Ectodermal cell (in vitro differentiated cells): ENCODE data around the gene LMX1A. TPM values are rescaled to one million over a fixed set of nuclear protein-coding genes. Genes with fewer than 3 reads are reported as not detected.
A peak's percentile ranks its signal among the peaks of the same experiment; 100 is the strongest.

ENCODE experiments used
- H3K27ac ChIP-seq: 2 replicates; pipeline ENCODE4 v1.7.0; 2013; ENCODE audit warnings: mild to moderate bottlenecking, low read depth, low read length; ENCODE audit not compliant: insufficient read depth, poor library complexity, severe bottlenecking
- H3K27me3 ChIP-seq: 2 replicates; pipeline ENCODE4 v1.7.0; 2013; ENCODE audit warnings: mild to moderate bottlenecking, low read length; ENCODE audit not compliant: insufficient read depth, control insufficient read depth, poor library complexity, severe bottlenecking
- H3K36me3 ChIP-seq: one replicate; pipeline ENCODE4 v1.7.0; 2013; ENCODE audit warnings: low read length; ENCODE audit not compliant: control insufficient read depth, insufficient read depth
- H3K4me1 ChIP-seq: one replicate; pipeline ENCODE4 v1.7.0; 2013; ENCODE audit warnings: low read length; ENCODE audit not compliant: control insufficient read depth, insufficient read depth
- H3K4me3 ChIP-seq: 2 replicates; pipeline ENCODE4 v1.7.0; 2013; ENCODE audit warnings: low read depth, low read length, control low read depth; ENCODE audit not compliant: insufficient read depth
- H3K9me3 ChIP-seq: 2 replicates; pipeline ENCODE4 v1.7.0; 2013; ENCODE audit warnings: mild to moderate bottlenecking, low read length, moderate library complexity; ENCODE audit not compliant: control insufficient read depth
- WGBS, 2 experiments: methylation state at CpG; one replicate each; pipeline ENCODE4 v1.1.7; 2013; ENCODE audit warnings: missing lambda C conversion rate in 2 of 2; 5-methylcytosine and 5-hydroxymethylcytosine counted together
- polyA plus RNA-seq, 4 experiments: library from polyadenylated mRNA; stranded (reverse); fragments of 50-300 nt; gene quantifications; one replicate each; pipeline ENCODE4 v1.2.3, GENCODE V29; 2013

LMX1A gene
- 51.5 TPM for polyA plus RNA-seq (2013, experiment 1 of 4)
- 55.4 TPM for polyA plus RNA-seq (2013, experiment 2 of 4)
- polyA plus RNA-seq (2013, experiment 3 of 4): 42.3 TPM
- 52.0 TPM for polyA plus RNA-seq (2013, experiment 4 of 4)

GRCh38 chr1:165355977-165356811, at the start of gene LMX1A:
Gene LMX1A, minus strand, starts transcription at chr1:165356715. Its CDS starts 1,156 bp downstream, at chr1:165355559.
- WGBS, 2 experiments: 0 to 1% methylated on average over 88 of the region's 88 CpGs
- Histone ChIP-seq H3K27me3 (peaks cover 83% of the 10 kb centered on the region), H3K27ac (no peak within 1 kb of the TSS), H3K36me3 (no peaks in the 10 kb centered on the region), H3K4me1 (peaks cover 8% of the 10 kb centered on the region), H3K4me3 (peak within 1 kb of the TSS; percentile 62), H3K9me3 (no peaks in the 10 kb centered on the region)

GRCh38 chr1:165403835-165404482, 47.4 kb upstream of the LMX1A start:
- Histone ChIP-seq H3K27ac (no peak overlapping the region), H3K27me3 (no peaks in the 10 kb centered on the region)
- 22 to 27% methylated on average over 2 of the region's 3 CpGs for WGBS, 2 experiments

GRCh38 chr1:165402517-165403111, 46.1 kb upstream of the LMX1A start:
- Histone ChIP-seq H3K4me3 (no peak overlapping the region), H3K9me3 (no peaks in the 10 kb centered on the region), H3K36me3 (no peaks in the 10 kb centered on the region), H3K27ac (no peak overlapping the region), H3K4me1 (no peaks in the 10 kb centered on the region), H3K27me3 (no peaks in the 10 kb centered on the region)
- 89 to 91% methylated on average over 4 of the region's 4 CpGs for WGBS, 2 experiments

More at GRCh38 chr1:165403835-165404482, 47.4 kb upstream of the LMX1A start:
- H3K36me3 ChIP-seq: no peaks in the 10 kb centered on the region
- H3K9me3 ChIP-seq: no peaks in the 10 kb centered on the region
- no peak overlapping the region for H3K4me3 ChIP-seq
- no peaks in the 10 kb centered on the region for H3K4me1 ChIP-seq

- Histone ChIP-seq H3K9me3 (no peaks in the 10 kb centered on the region), H3K27me3 (peaks cover 4% of the 10 kb centered on the region), H3K36me3 (no peaks in the 10 kb centered on the region), H3K27ac (no peak overlapping the region), H3K4me3 (no peak overlapping the region), H3K4me1 (no peaks in the 10 kb centered on the region)
- 68 to 72% methylated on average over 4 of the region's 4 CpGs for WGBS, 2 experiments
Measured at GRCh38 chr1:165397944-165398343, 41.4 kb upstream of the LMX1A start.

GRCh38 chr1:165395901-165396300, 39.4 kb upstream of the LMX1A start:
- no peak overlapping the region for H3K4me3 ChIP-seq
- peaks cover 14% of the 10 kb centered on the region for H3K27me3 ChIP-seq
- no peak overlapping the region for H3K27ac ChIP-seq
- 93 to 94% methylated on average over 4 of the region's 4 CpGs for WGBS, 2 experiments
- no peaks in the 10 kb centered on the region for H3K9me3 ChIP-seq
- no peaks in the 10 kb centered on the region for H3K36me3 ChIP-seq
- H3K4me1 ChIP-seq: no peaks in the 10 kb centered on the region

GRCh38 chr1:165395478-165395877, 39.0 kb upstream of the LMX1A start:
- H3K4me1 ChIP-seq: no peaks in the 10 kb centered on the region
- H3K36me3 ChIP-seq: no peaks in the 10 kb centered on the region

GRCh38 chr1:165392634-165393571, 36.4 kb upstream of the LMX1A start:
- peaks cover 15% of the 10 kb centered on the region for H3K27me3 ChIP-seq

More at GRCh38 chr1:165395478-165395877, 39.0 kb upstream of the LMX1A start:
- peaks cover 15% of the 10 kb centered on the region for H3K27me3 ChIP-seq
- H3K27ac ChIP-seq: no peak overlapping the region
- H3K4me3 ChIP-seq: no peak overlapping the region
- H3K9me3 ChIP-seq: no peaks in the 10 kb centered on the region

GRCh38 chr1:165389609-165390008, 33.1 kb upstream of the LMX1A start:
- Histone ChIP-seq H3K36me3 (no peaks in the 10 kb centered on the region), H3K9me3 (no peaks in the 10 kb centered on the region), H3K27ac (no peak overlapping the region), H3K4me3 (no peak overlapping the region), H3K27me3 (peaks cover 15% of the 10 kb centered on the region), H3K4me1 (no peaks in the 10 kb centered on the region)
- WGBS, 2 experiments: 91 to 100% methylated on average over 1 of the region's 2 CpGs

More at GRCh38 chr1:165392634-165393571, 36.4 kb upstream of the LMX1A start:
- Histone ChIP-seq H3K4me1 (no peaks in the 10 kb centered on the region), H3K9me3 (no peaks in the 10 kb centered on the region), H3K36me3 (no peaks in the 10 kb centered on the region), H3K4me3 (no peak overlapping the region), H3K27ac (no peak overlapping the region)
- 25 to 27% methylated on average over 19 of the region's 19 CpGs for WGBS, 2 experiments

- Histone ChIP-seq H3K4me3 (no peak overlapping the region), H3K27me3 (peaks cover 12% of the 10 kb centered on the region), H3K9me3 (no peaks in the 10 kb centered on the region), H3K36me3 (no peaks in the 10 kb centered on the region), H3K4me1 (no peaks in the 10 kb centered on the region), H3K27ac (no peak overlapping the region)
- 86 to 100% methylated on average over 2 of the region's 2 CpGs for WGBS, 2 experiments
Measured at GRCh38 chr1:165387961-165388360, 31.4 kb upstream of the LMX1A start.
